ENCODE results near the gene ZNF627.
"Not testable (repeated sequence)": the region's sequence is repeated elsewhere in the genome, so short reads cannot be mapped to it uniquely, and the experiment has no call there.

ZNF627 gene

DNA sequence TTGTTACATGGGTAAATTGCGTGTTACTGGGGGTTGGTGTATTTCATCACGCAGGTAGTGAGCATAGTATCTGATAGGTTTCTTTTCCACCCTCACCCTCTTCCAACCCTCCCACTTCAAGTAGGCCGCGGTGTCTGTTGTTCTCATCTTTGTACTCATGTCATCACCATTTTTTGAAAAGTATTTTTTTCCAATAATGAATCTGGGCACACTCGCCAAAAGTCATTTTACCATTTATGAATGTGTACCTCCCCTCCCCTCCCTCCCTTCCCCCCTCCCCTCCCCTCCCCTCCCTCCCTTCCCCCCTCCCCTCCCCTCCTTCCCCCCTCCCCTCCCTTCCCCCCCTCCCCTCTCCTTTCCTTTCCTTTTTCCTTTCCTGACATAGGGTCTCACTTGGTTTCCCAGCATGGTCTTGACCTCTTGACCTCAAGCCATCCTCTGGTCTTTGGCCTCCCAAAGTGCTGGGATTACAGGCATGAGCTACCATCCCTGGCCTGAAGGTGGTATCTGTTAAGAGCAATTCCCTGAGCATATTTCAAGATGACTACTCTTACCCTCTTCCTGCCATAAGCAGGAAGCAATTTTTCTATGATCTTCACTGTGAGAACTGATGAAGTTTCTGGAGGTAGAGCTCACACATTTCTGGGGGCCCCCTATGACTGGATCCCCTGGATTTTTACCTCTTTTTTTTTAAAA is 15.7 kb downstream of the ZNF627 start:
- H3K4me3 ChIP-seq (replicated peaks; ENCODE audit: low read depth, low read length) = no peak overlapping the region
- TF ChIP-seq, protein P1, sequence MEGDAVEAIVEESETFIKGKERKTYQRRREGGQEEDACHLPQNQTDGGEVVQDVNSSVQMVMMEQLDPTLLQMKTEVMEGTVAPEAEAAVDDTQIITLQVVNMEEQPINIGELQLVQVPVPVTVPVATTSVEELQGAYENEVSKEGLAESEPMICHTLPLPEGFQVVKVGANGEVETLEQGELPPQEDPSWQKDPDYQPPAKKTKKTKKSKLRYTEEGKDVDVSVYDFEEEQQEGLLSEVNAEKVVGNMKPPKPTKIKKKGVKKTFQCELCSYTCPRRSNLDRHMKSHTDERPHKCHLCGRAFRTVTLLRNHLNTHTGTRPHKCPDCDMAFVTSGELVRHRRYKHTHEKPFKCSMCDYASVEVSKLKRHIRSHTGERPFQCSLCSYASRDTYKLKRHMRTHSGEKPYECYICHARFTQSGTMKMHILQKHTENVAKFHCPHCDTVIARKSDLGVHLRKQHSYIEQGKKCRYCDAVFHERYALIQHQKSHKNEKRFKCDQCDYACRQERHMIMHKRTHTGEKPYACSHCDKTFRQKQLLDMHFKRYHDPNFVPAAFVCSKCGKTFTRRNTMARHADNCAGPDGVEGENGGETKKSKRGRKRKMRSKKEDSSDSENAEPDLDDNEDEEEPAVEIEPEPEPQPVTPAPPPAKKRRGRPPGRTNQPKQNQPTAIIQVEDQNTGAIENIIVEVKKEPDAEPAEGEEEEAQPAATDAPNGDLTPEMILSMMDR (IDR thresholded peaks at IDR 0.05; ENCODE audit: low read depth, low read length, missing control alignments) = no peak
- no peak for DNase-seq (ENCODE audit: extremely low read depth, low read depth)

GRCh38 chr19:11617180-11618062 is 20.1 kb downstream of the ZNF627 start:
- TF ChIP-seq, protein P1 (IDR thresholded peaks at IDR 0.05; ENCODE audit: low read depth, low read length, missing control alignments) = no peak
- H3K4me3 ChIP-seq (replicated peaks; ENCODE audit: low read depth, low read length) = no peak overlapping the region
- no peak for DNase-seq (ENCODE audit: extremely low read depth, low read depth)

- DNase-seq (ENCODE audit: extremely low read depth, low read depth) = no peak
- H3K4me3 ChIP-seq (replicated peaks; ENCODE audit: low read depth, low read length) = no peak overlapping the region
- TF ChIP-seq, protein P1 (IDR thresholded peaks at IDR 0.05; ENCODE audit: low read depth, low read length, missing control alignments) = no peak
Observed at GRCh38 chr19:11620553-11620952, 23.3 kb downstream of the ZNF627 start.

DNA sequence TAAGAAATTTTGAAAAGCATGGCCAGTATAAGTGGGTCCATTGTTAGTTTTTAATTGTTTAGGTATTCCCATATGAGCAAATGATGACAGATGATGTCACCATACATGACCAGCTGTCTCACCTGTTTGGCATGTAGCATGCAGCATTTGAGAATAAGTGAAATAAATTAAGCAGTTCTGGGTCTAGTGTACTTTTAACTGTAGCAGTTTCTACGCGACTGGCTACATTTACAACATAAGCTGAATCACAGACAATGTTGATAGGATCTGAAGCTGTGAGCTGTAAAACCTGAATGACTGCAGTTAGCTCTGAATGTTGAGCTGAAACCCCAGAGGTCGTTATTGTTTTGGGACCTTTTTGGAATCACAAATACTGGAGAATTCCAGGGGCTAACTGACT is 25.1 kb downstream of the ZNF627 start:
- DNase-seq (ENCODE audit: extremely low read depth, low read depth); H3K4me3 ChIP-seq (replicated peaks; ENCODE audit: low read depth, low read length): not testable (repeated sequence)

DNA sequence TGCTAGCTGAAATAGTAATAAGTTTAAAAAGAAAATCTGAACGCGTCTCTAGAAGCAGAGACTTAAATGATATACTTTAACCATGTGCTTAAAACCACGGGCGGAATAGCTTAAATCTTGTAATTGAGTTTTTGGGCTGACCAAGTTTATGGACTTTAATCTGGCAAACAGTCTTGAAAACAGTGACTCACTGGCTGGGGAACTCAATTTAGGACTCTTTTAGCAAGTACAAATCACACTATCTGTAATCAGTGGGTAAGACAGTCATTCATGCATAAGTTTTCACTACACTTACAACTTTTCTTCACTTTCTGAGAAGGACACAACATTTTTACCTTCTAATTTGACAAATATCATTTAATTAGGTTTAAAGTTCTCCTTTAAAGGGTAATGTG is 26.8 kb downstream of the ZNF627 start:
- TF ChIP-seq, protein P1 (IDR thresholded peaks at IDR 0.05; ENCODE audit: low read depth, low read length, missing control alignments) = no peak
- no peak for DNase-seq (ENCODE audit: extremely low read depth, low read depth)
- H3K4me3 ChIP-seq (replicated peaks; ENCODE audit: low read depth, low read length) = no peak overlapping the region

DNA sequence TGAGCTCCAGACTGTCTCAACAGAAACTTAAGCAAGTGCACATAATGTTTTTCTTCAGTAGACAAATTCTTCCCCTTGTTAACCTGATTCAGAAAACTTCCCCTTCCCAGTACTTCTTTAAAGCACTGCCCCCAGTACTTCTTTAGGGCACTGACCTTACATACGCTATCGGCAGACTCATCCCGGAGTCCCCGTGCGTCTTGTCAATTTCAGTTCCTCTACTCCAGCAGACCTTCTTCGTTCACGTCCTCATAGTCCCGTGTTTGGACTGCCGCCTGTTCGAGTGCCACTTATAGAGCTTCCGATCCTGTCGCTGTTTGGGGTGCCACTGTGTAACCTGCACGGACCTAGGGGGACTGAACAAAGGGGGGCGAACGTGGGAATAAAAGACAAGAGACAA is 29.0 kb downstream of the ZNF627 start:
- no peak for DNase-seq (ENCODE audit: extremely low read depth, low read depth)
- H3K4me3 ChIP-seq (replicated peaks; ENCODE audit: low read depth, low read length) = no peak overlapping the region
- TF ChIP-seq, protein P1 (IDR thresholded peaks at IDR 0.05; ENCODE audit: low read depth, low read length, missing control alignments) = no peak

DNA sequence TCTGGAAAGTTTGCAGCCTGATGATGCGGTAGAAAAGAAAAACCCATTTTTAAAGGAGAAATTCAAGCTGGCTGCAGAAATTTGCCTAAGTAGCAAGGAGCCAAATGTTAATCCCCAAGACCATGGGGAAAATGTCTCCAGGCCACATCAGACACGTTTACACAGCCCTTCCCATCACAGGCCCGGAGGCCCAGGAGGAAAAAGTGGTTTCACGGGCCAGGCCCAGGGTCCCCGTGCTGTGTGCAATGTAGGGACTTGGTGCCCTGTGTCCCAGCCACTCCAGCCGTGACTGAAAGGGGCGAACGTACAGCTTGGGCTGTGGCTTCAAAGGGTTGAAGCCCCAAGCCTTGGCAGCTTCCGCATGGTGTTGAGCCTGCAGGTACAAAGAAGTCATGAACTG is 35.9 kb downstream of the ZNF627 start:
- DNase-seq (ENCODE audit: extremely low read depth, low read depth) = no peak
- H3K4me3 ChIP-seq (replicated peaks; ENCODE audit: low read depth, low read length) = no peak overlapping the region
- TF ChIP-seq, protein P1 (IDR thresholded peaks at IDR 0.05; ENCODE audit: low read depth, low read length, missing control alignments) = no peak

DNA sequence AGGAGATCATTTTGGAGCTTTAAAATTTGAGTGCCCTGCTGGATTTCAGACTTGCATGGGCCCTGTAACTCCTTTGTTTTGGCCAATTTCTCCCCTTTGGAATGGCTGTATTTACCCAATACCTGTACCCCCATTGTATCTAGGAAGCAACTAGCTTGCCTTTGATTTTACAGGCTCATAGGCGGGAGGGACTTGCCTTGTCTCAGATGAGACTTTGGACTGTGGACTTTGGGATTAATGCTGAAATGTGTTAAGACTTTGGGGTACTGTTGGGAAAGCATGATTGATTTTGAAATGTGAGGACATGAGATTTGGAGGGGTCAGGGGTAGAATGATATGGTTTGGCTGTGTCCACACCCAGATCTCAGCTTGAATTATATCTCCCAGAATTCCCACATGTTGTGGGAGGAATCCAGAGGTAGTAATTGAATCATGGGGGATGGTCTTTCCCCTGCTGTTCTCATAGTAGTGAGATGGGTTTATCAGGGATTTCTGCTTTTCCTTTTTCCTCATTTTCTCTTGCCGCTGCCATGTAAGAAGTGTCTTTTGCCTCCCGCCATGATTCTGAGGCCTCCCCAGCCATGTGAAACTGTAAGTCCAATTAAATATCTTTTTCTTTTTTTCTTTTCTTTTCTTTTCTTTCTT is 36.9 kb downstream of the ZNF627 start:
- not testable (repeated sequence) for DNase-seq (ENCODE audit: extremely low read depth, low read depth); H3K4me3 ChIP-seq (replicated peaks; ENCODE audit: low read depth, low read length)

Data from HFF-Myc (cell line).